ENCODE data around the gene OR5D13.

OR5D13 gene

GRCh38 chr11:55773138-55773537 lies at the start of gene OR5D13:
TSS of gene OR5D13 (plus strand) at chr11:55773438. CDS start at chr11:55773438, 0 bp downstream.
- FAIRE-seq = no peak

- FAIRE-seq = no peak
These were observed 46.4 kb upstream of the OR5D13 start for GRCh38 chr11:55726715-55727324.

GRCh38 chr11:55732936-55733335 lies 40.3 kb upstream of the OR5D13 start:
- FAIRE-seq = no peak

- FAIRE-seq = no peak
These were observed 18.4 kb downstream of the OR5D13 start for GRCh38 chr11:55791606-55792005.

- FAIRE-seq = no peak
These were observed 20.1 kb downstream of the OR5D13 start for GRCh38 chr11:55793321-55793720.

GRCh38 chr11:55795256-55795655 lies 22.0 kb downstream of the OR5D13 start, which contains the start of gene OR5D14:
TSS of gene OR5D14 (plus strand) at chr11:55795556. CDS start at chr11:55795556, 0 bp downstream.
- FAIRE-seq = no peak

GRCh38 chr11:55806248-55806647 lies 33.0 kb downstream of the OR5D13 start:
- FAIRE-seq = no peak

GRCh38 chr11:55811067-55811466 lies 37.8 kb downstream of the OR5D13 start, which contains the start of gene OR5L1:
TSS of gene OR5L1 (plus strand) at chr11:55811367. CDS start at chr11:55811467, 100 bp downstream.
- no peak for FAIRE-seq

GRCh38 chr11:55819330-55819729 lies 46.1 kb downstream of the OR5D13 start, which contains the start of gene OR5D18:
TSS of gene OR5D18 (plus strand) at chr11:55819630. CDS start at chr11:55819630, 0 bp downstream.
- no peak for FAIRE-seq
